Stomach (tissue), 9 donors: Measurements from ENCODE around the gene P3H3. TPM values are rescaled to one million over a fixed set of nuclear protein-coding genes. Genes with fewer than 3 reads are reported as not detected.

ENCODE experiments used
- DNase-seq, 2 donors: peaks; one replicate each; pipeline versions ENCODE4 v3.0.0 to v3.0.0-alpha.2; 2013 to 2019
- H3K27ac ChIP-seq, 5 donors: fragments of 200-600 bp in 4 of 5; sonication (generic) in 4 of 5; one replicate each; pipeline ENCODE4 v1.5.1; 2013 to 2019; ENCODE audit warnings: mild to moderate bottlenecking in 1 of 5, moderate library complexity in 1 of 5
- H3K27me3 ChIP-seq, 3 donors: fragments of 200-600 bp; sonication (generic); one replicate each; pipeline ENCODE4 v1.5.1; 2017 to 2019; ENCODE audit warnings: mixed run types in 1 of 3
- H3K36me3 ChIP-seq, 4 donors: fragments of 200-600 bp; sonication (generic); 1 replicate in 3 of 4; 2 replicates in 1 of 4; pipeline ENCODE4 v1.5.1; 2016 to 2019
- H3K4me1 ChIP-seq, 4 donors: fragments of 200-600 bp; sonication (generic); one replicate each; pipeline ENCODE4 v1.5.1; 2016 to 2019
- H3K4me3 ChIP-seq, 4 donors: fragments of 200-600 bp; sonication (generic) in 3 of 4; one replicate each; pipeline ENCODE4 v1.5.1; 2016 to 2019; ENCODE audit warnings: mild to moderate bottlenecking in 1 of 4
- H3K9me3 ChIP-seq, 4 donors: fragments of 200-600 bp; sonication (generic); one replicate each; pipeline ENCODE4 v1.5.1; 2016 to 2019
- EP300 ChIP-seq: sonication (generic); formaldehyde crosslinking; IDR thresholded peaks from one replicate; pipeline ENCODE4 v1.6.1; 2017; ENCODE audit warnings: antibody characterized with exemption
- POLR2A ChIP-seq, 4 donors: fragments of 450-650 bp; IDR thresholded peaks; one replicate each; pipeline ENCODE4 v1.6.1; 2016; ENCODE audit warnings: antibody characterized with exemption in 4 of 4, control low read depth in 2 of 4, mild to moderate bottlenecking in 1 of 4, moderate library complexity in 1 of 4
- POLR2AphosphoS5 ChIP-seq, 3 donors: sonication (generic); formaldehyde crosslinking; IDR thresholded peaks; one replicate each; pipeline ENCODE4 v1.6.1; 2016; ENCODE audit warnings: antibody characterized with exemption in 3 of 3
- WGBS, 5 donors: extraction: QIAGEN DNeasy Blood & Tissue Kit in 3 of 5; methylation state at CpG; one replicate each; pipeline versions ENCODE4 v1.1.5 to v1.1.7; 2013 to 2018; 5-methylcytosine and 5-hydroxymethylcytosine counted together
- intact Hi-C: fragments of 100-400 bp; cut with DNase I; formaldehyde crosslinking; loops from one replicate; pipeline ENCODE4 v1.15.1; 2023; ENCODE audit warnings: low total_unique reads
- polyA plus RNA-seq, 3 donors: library from polyadenylated mRNA; stranded (reverse); fragments of 200-250 nt; gene quantifications; one replicate each; pipeline ENCODE4 v1.2.3, GENCODE V29; 2013
- total RNA-seq, 5 donors: library from RNA; depleted of rRNA; stranded (reverse); fragments of >200 nt; gene quantifications; one replicate each; pipeline versions ENCODE4 v1.1.0 to v1.2.3, GENCODE V29; 2014 to 2016
- TF ChIP-seq, protein P1 (sequence below), 7 experiments: fragments of 450-650 bp in 4 of 7; fragments of 200-600 bp in 3 of 7; sonication (generic) in 3 of 7; IDR thresholded peaks; one replicate each; pipeline ENCODE4 v1.5.1; 2016 to 2019; ENCODE audit warnings: antibody characterized with exemption in 7 of 7, control low read depth in 2 of 7, mild to moderate bottlenecking in 1 of 7
- donor health status: healthy with polysubstance abuse.
- donor health status: Bipolar disorder and iron deficiency.
- donor health status: healthy.

P3H3 gene
- total and polyA plus RNA-seq, 8 donors: 7.0 to 41.1 (median 15.6) TPM

DNA sequence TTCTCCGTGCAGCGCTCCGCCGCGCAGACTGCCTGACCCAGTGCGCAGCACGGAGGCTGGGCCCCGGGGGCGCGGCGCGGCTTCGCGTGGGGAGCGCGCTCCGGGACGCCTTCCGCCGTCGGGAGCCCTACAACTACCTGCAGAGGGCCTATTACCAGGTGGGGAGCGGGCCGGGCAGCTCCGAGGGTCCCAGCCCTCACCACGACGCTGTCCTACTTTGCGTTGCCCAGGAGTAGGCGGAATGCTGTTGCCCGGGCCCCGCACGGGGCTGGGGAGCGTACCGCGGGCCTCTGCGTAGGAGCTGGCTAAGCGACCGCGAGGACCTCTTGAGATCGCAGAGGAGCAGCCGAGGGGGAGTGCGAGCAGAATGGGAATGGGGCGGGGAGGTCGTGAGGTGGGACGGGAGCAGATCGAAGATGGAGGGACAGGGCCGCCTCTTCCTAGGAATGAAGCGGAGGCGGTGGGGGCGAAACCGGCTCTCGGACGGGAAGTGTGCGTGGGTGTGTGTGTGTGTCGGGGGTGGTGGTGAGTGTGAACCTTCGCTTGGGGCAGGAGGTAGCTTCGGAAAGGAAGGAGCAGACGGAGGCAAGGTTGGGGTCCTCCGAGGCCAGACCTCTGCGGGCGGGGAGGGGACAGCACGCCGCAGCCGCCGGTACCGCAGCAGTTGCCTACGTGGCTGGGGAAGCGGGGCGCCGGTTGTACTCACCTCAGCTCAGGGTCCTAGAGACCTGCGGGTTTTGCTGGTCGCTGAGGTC lies 751 bp downstream of the P3H3 start:
- Histone ChIP-seq H3K9me3 (no peaks in the 10 kb centered on the region), H3K27ac (peak overlapping the region; percentile 49 to 91 (median 78)), H3K36me3 (peaks cover 0 to 32% (median 26%) of the 10 kb centered on the region in 4 donors), H3K27me3 (peaks cover 0 to 60% (median 11%) of the 10 kb centered on the region in 3 donors), H3K4me1 (peaks cover 21 to 54% (median 37%) of the 10 kb centered on the region in 4 donors), H3K4me3 (peak overlapping the region; percentile 76 to 91 (median 86))
- intact Hi-C loops: loop anchor here (10.0 kb wide), 1 partner anchor 84 kb away; no protein-coding TSS in a partner anchor
- peak; percentile 56 to 89 for DNase-seq
- WGBS, 5 donors: 0 to 1% (median 1%) methylated on average over 31 to 71 of the region's 71 CpGs
- TF ChIP-seq, protein P1, sequence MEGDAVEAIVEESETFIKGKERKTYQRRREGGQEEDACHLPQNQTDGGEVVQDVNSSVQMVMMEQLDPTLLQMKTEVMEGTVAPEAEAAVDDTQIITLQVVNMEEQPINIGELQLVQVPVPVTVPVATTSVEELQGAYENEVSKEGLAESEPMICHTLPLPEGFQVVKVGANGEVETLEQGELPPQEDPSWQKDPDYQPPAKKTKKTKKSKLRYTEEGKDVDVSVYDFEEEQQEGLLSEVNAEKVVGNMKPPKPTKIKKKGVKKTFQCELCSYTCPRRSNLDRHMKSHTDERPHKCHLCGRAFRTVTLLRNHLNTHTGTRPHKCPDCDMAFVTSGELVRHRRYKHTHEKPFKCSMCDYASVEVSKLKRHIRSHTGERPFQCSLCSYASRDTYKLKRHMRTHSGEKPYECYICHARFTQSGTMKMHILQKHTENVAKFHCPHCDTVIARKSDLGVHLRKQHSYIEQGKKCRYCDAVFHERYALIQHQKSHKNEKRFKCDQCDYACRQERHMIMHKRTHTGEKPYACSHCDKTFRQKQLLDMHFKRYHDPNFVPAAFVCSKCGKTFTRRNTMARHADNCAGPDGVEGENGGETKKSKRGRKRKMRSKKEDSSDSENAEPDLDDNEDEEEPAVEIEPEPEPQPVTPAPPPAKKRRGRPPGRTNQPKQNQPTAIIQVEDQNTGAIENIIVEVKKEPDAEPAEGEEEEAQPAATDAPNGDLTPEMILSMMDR (IDR thresholded peaks at IDR 0.05): no peak
- TF ChIP-seq EP300 (no peak), POLR2AphosphoS5 (IDR thresholded peaks at IDR 0.05) (no peak), POLR2A (IDR thresholded peaks at IDR 0.05) (no peak)

DNA sequence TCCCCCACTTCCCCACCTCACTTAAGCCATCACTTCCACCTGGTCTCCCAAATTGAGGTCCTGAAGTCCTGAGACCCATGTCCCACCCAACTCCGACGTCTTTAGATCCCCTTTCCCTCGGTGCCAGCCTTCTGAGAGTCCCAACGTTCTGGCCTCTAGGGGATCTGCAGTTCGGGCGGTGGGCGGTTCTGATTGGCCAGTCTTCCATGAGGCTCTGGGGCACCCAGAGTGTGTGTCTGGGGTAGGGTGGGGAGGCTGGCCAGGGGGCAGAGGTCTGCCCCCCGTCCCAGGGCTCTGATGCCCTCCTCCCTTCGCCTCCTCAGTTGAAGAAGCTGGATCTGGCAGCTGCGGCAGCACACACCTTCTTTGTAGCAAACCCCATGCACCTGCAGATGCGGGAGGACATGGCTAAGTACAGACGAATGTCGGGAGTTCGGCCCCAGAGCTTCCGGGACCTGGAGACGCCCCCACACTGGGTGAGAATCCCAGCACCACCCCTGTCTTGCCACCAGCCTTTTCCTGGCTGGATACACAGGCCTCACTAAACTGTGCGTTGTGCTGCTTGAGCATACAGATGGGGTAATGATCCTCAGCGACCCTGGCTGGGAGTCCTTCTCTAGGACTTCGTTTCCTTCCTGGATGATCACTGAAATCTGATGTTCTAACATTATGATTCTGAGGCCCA lies 1.5 kb downstream of the P3H3 start:
- WGBS, 5 donors: 23 to 44% (median 28%) methylated on average over 19 of the region's 19 CpGs
- Histone ChIP-seq H3K27ac (peak overlapping the region; percentile 49 to 91 (median 78)), H3K4me3 (peak overlapping the region; percentile 76 to 91 (median 86)), H3K36me3 (peaks cover 0 to 39% (median 33%) of the 10 kb centered on the region in 4 donors), H3K27me3 (peaks cover 0 to 52% (median 8%) of the 10 kb centered on the region in 3 donors), H3K9me3 (no peaks in the 10 kb centered on the region), H3K4me1 (peaks cover 21 to 54% (median 37%) of the 10 kb centered on the region in 4 donors)
- DNase-seq: no peak
- TF ChIP-seq EP300 (no peak), POLR2A (IDR thresholded peaks at IDR 0.05) (no peak), POLR2AphosphoS5 (IDR thresholded peaks at IDR 0.05) (no peak)
- TF ChIP-seq, protein P1 (IDR thresholded peaks at IDR 0.05): peak in 1 of 7 experiments; percentile 8
- intact Hi-C loops: loop anchor here (10.0 kb wide), 1 partner anchor 85 kb away; no protein-coding TSS in a partner anchor

DNA sequence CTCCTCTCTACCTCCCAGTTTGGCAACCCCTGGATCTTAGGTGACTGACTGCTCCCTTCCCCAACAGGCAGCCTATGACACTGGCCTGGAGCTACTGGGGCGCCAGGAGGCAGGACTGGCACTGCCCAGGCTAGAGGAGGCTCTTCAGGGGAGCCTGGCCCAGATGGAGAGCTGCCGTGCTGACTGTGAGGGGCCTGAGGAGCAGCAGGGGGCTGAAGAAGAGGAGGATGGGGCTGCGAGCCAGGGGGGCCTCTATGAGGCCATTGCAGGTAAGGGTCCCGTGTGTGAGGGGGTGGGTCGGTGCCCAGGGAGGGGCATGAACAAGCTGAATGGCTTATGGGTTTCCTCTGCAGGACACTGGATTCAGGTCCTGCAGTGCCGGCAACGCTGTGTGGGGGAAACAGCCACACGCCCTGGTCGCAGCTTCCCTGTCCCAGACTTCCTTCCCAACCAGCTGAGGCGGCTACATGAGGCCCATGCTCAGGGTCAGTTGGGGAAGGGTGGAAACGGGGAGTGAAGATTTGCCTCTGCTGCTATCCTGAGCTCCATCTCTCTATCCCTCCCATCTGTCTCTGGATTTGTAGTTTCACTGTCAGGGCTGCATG lies 2.2 kb downstream of the P3H3 start:
- WGBS, 5 donors: 76 to 91% (median 87%) methylated on average over 8 to 11 of the region's 11 CpGs
- H3K36me3 ChIP-seq: peaks cover 0 to 44% (median 36%) of the 10 kb centered on the region in 4 donors
- intact Hi-C loops: no loop called here
- H3K27me3 ChIP-seq: peaks cover 0 to 45% (median under 1%) of the 10 kb centered on the region in 3 donors
- no peaks in the 10 kb centered on the region for H3K9me3 ChIP-seq
- DNase-seq: no peak
- H3K4me3 ChIP-seq: no peak overlapping the region
- H3K4me1 ChIP-seq: peaks cover 18 to 48% (median 32%) of the 10 kb centered on the region in 4 donors
- peak overlapping the region in 1 of 5 donors; percentile 91 for H3K27ac ChIP-seq
- TF ChIP-seq, protein P1 (IDR thresholded peaks at IDR 0.05): no peak
- TF ChIP-seq EP300: no peak

DNA sequence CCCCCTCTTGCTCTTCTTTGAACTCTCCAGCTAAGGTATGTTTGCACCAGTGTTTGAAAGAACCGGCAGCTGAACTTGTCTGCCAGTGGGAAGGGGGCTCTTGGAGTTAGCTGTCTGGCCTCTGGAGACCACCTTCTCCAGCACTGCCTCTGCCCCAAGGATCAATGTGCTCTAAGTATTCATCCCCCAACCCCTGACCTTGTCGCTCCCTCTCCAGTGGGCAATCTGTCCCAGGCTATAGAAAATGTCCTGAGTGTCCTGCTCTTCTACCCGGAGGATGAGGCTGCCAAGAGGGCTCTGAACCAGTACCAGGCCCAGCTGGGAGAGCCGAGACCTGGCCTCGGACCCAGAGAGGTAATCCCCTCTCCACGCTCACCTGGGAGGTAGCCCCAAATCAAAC lies 2.8 kb downstream of the P3H3 start:
- no peak for TF ChIP-seq EP300
- no peak for TF ChIP-seq POLR2A (IDR thresholded peaks at IDR 0.05)
- TF ChIP-seq, protein P1 (IDR thresholded peaks at IDR 0.05): no peak
- no peak for TF ChIP-seq POLR2AphosphoS5 (IDR thresholded peaks at IDR 0.05)
- intact Hi-C loops: no loop called here
- no peak overlapping the region for H3K27ac ChIP-seq
- peaks cover 0 to 39% (median 0%) of the 10 kb centered on the region in 3 donors for H3K27me3 ChIP-seq
- peaks cover 12 to 42% (median 29%) of the 10 kb centered on the region in 4 donors for H3K4me1 ChIP-seq
- H3K4me3 ChIP-seq: no peak overlapping the region
- no peak for DNase-seq
- H3K36me3 ChIP-seq: peaks cover 0 to 44% (median 36%) of the 10 kb centered on the region in 4 donors
- WGBS, 5 donors: 88 to 98% (median 89%) methylated on average over 6 of the region's 6 CpGs
- H3K9me3 ChIP-seq: no peaks in the 10 kb centered on the region
